ENCODE measurements around the gene SPEM3. TPM values are rescaled to one million over a fixed set of nuclear protein-coding genes. Genes with fewer than 3 reads are reported as not detected.

SPEM3 gene
- polyA plus RNA-seq, 3 donors from 2014 or later, result not detected

DNA sequence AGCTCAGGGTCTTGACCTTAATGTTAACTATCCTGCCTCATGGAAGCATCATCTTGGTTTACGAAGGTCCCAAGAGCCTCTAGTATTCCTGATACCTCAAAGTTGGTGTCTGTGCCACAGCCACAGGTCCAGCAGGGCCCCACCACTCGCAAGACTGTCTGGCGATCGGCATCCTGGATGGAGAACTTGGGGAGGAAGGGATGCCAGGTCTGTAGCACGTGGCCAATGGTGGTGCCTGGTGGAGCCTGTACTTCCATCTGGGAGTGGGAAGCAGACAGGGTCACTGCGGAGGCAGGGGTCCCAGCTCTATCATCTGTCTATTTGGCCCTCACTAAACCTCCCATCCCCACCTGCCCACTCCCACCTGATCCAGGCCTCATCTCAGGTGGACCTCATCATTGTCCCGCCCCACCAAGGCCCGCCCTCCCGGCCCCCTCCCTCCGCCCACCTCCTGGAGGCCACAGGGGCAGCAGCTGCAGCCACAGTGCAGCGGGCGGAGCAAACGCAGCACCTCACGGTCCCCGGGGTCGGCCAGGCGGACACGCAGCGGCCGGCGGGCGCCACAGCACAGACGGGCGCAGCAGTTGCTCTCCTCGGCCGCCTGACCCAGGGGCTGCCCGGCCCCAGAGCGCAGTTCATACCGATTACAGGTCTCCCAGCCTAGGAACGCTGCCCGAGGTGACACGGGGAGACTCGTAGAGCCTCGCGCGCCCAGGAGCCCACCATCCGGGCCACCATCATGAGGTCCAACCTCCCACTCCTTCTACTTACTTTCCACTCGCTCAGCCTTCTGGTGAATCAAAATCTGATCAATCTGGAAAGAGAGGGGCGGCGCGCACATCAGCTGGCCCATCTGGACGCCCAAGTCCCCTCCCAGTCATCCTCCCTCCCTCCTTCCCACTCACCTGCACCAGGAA, 35.7 kb upstream of the SPEM3 start:
- Mint-ChIP-seq H3K4me3 (peak overlapping the region; percentile 54 to 93 (median 66)), H3K36me3 (peaks cover 0 to 5% (median 0%) of the 10 kb centered on the region in 3 donors), H3K27ac (peak overlapping the region in 3 of 6 donors; percentile 8 to 74 (median 62)), H3K4me1 (peaks cover 11 to 13% of the 10 kb centered on the region in 2 donors), H3K9me3 (no peaks in the 10 kb centered on the region), H3K27me3 (ENCODE audit: low read depth in 3 of 3) (peaks cover 2 to 3% (median 2%) of the 10 kb centered on the region in 3 donors)
- DNase-seq, result no peak

DNA sequence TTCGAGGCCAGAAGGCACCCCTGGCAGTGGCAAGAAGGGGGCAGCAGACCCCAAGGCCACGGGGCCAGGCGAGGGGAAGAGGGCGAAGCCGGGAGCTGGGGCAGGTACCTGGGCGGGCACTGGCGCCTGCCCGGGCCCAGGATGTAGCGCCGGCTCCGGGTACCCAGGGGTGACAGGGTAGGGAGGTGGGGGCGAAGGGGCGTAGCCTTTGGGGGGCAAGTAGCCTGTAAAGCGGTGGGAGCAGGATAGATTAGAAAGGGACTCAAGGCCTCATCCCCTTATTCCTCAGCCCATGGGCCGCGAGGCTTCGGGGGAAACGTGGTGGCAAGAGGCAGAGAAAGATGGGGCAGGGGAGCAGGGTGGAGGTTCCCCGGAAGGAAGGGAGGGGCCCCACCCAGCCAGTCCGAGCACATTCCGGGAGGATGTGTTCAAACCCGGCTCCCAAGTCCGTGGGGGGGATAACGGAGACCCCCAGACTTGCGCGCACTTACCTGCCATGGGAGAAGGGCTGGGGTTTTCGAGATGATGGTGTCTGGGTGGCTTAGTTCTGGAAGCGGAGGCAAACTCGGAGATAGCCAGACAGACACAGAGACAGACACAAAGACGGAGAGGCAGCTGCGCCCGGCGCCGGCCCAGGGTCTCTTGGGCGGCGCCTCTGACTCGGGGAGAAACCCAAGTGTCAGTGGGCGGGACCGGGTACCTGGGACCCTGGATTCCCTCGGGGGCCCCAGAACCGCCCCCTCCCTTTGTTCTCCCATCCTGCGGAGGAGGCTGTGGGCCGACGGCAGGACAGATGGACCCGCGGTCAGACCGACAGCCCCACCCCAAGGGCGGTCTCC, 34.8 kb upstream of the SPEM3 start:
- DNase-seq, result peak in 1 of 3 donors; percentile 73
- Mint-ChIP-seq H3K27me3 (ENCODE audit: low read depth in 3 of 3) (peaks cover 2 to 3% (median 2%) of the 10 kb centered on the region in 3 donors), H3K36me3 (peaks cover 0 to 5% (median 0%) of the 10 kb centered on the region in 3 donors), H3K27ac (peak overlapping the region; percentile 82 to 95 (median 89)), H3K4me1 (peaks cover 11 to 13% of the 10 kb centered on the region in 2 donors), H3K4me3 (peak overlapping the region; percentile 87 to 93 (median 91)), H3K9me3 (no peaks in the 10 kb centered on the region)

DNA sequence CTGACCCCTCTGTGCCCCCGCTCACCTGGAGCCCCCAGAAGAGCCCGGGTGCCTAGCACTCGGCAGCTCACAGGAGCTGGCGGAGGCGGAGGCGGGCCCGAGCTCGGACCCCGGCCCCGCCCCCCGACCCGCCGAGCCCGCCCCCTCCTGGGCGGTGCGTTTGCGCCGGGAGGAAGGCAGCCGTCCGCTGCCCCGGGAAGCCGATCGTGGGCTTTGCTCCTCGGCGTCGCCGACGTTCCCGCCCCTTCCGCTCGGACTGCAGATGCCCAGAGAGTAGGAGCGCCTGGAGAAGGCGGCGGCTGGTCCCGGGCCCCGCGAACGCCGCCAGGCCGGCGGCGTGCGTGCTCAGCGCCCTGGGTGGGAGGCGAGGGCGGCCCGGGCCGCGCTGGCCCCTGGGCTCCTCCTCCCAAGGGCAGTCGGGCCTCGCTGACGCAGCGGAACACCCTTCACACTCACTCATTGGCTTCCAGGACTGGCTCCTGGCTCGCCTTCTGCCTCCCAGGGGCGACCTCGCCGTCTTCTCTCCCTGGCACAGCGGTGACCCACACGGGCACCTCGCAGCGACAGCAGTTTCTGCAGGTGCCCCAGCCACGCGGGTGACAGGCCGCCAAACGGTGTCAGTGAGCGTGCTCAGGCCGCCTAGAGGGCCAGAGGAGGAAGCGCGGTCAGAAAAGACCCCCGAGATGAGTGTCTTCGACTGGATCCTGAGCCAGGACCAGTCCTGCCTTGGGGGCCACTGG, 34.0 kb upstream of the SPEM3 start, which contains the start of gene PLSCR3:
PLSCR3 (minus strand) TSS at position 74 of the 740 bp plus-strand sequence. CDS start 415 bp downstream, outside the sequence.
- peaks cover 2 to 3% (median 2%) of the 10 kb centered on the region in 3 donors for H3K27me3 Mint-ChIP-seq (ENCODE audit: low read depth in 3 of 3)

DNA sequence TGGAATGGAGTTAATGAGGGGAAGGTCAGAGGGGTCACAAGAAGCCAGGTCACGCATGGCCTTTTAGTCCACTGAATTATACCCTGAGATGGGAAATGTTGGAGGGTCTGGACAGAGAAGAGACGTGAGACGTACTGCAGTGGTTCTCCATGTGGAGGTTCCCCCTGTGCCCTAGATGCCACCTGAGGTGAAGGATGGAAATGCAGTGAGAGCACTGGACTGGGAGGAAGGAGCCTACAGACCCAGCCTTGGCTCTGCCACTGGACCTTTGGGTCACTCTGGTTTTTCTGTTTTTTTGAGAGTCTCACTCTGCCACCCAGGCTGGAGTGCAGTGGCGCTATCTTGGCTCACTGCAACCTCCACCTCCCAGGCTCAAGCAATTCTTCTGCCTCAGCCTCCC, 32.5 kb upstream of the SPEM3 start:
- Mint-ChIP-seq H3K9me3 (no peaks in the 10 kb centered on the region), H3K4me1 (peaks cover 11 to 15% of the 10 kb centered on the region in 2 donors), H3K27ac (peak overlapping the region in 1 of 6 donors; percentile 28), H3K27me3 (ENCODE audit: low read depth in 3 of 3) (peaks cover 2 to 3% (median 2%) of the 10 kb centered on the region in 3 donors), H3K4me3 (peak overlapping the region in 3 of 5 donors; percentile 12 to 61 (median 22)), H3K36me3 (no peaks in the 10 kb centered on the region)
- no peak for DNase-seq

More for the DNA sequence above, 34.0 kb upstream of the SPEM3 start, which contains the start of gene PLSCR3:
- peak; percentile 83 to 86 (median 86) for DNase-seq
- Mint-ChIP-seq H3K4me3 (peak within 1 kb of the TSS; percentile 90 to 96 (median 94)), H3K4me1 (peaks cover 11 to 14% of the 10 kb centered on the region in 2 donors), H3K9me3 (no peaks in the 10 kb centered on the region), H3K36me3 (peaks cover 0 to under 1% (median 0%) of the 10 kb centered on the region in 3 donors), H3K27ac (peak within 1 kb of the TSS; percentile 86 to 95 (median 92))

DNA sequence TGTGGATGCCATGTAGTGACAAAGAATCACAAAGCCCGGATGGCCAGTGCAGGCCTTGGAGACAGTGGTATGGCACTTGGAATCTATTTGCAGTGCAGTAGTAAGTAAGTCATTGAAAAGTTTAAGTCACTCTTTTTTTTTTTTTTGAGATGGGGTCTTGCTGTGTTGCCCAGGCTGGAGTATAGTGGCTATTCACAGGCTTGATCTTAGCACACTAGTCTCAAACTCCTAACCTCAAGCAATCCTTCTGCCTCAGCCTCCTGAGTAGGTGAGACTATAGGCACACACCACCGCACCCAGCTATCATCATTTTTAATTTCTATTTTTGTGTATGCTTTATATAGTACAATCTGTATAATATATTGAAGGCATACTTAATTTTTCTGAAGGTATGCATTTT, 30.0 kb upstream of the SPEM3 start:
- peaks cover 2 to 3% (median 2%) of the 10 kb centered on the region in 3 donors for H3K27me3 Mint-ChIP-seq (ENCODE audit: low read depth in 3 of 3)
- H3K4me3 Mint-ChIP-seq, result no peak overlapping the region
- no peaks in the 10 kb centered on the region for H3K36me3 Mint-ChIP-seq
- peaks cover 19 to 23% of the 10 kb centered on the region in 2 donors for H3K4me1 Mint-ChIP-seq
- no peak for DNase-seq
- no peak overlapping the region for H3K27ac Mint-ChIP-seq
- no peaks in the 10 kb centered on the region for H3K9me3 Mint-ChIP-seq

DNA sequence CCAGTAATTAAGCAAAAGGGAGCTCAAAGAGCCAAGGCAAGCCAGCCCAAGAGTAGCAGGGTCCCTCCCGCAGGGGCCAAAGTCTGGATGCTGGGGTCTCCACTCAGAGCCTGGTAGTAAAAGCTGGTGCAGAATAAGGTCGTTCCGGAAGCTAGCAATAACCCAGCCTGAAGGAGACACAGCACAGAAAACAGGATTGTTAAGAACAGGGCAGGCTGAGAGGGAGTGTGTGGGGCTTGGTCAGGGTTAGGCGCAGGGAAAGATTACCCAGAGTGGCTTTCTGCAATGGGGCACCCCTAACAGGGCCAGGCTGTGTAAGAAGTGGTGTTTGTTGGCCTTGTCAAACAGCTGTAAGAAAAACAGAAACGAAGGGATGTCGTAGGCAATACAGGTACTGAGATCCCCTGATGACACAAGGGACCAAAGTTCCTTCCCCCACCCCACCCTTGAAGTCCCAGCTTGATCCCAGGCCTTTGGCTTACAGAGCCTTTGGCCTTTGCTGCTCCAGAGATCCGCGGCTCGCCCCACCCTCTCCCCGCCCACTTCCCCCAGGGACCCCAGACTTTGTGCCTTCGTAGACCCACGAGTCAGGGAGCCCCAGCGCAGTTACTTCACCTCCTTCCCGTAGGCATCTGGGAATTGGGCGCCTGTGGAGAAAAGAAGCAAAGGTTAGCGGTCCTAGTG, 25.5 kb upstream of the SPEM3 start:
- Mint-ChIP-seq H3K36me3 (no peaks in the 10 kb centered on the region), H3K4me3 (peak overlapping the region; percentile 94 to 96 (median 95)), H3K27me3 (ENCODE audit: low read depth in 3 of 3) (peaks cover 6 to 9% (median 7%) of the 10 kb centered on the region in 3 donors), H3K4me1 (peaks cover 12 to 23% of the 10 kb centered on the region in 2 donors), H3K9me3 (no peaks in the 10 kb centered on the region), H3K27ac (peak overlapping the region; percentile 77 to 99 (median 97))
- DNase-seq, result no peak

DNA sequence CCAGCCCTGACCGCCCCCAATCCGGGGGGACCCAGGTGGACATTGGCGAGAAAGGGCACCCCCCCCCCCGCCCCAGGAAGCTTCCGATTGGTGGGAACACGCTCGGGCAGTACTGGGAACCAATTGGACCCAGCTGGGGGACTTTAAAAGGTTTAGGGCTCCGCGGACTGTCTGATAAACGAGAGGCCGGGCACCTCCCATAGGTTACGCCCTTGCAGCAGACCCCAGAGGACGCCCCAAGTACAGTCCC, 25.0 kb upstream of the SPEM3 start:
- Mint-ChIP-seq H3K4me1 (peaks cover 12 to 23% of the 10 kb centered on the region in 2 donors), H3K9me3 (no peaks in the 10 kb centered on the region), H3K27me3 (ENCODE audit: low read depth in 3 of 3) (peaks cover 6 to 9% (median 7%) of the 10 kb centered on the region in 3 donors), H3K36me3 (no peaks in the 10 kb centered on the region), H3K4me3 (peak overlapping the region; percentile 94 to 96 (median 95)), H3K27ac (peak overlapping the region; percentile 77 to 99 (median 98))
- no peak for DNase-seq

DNA sequence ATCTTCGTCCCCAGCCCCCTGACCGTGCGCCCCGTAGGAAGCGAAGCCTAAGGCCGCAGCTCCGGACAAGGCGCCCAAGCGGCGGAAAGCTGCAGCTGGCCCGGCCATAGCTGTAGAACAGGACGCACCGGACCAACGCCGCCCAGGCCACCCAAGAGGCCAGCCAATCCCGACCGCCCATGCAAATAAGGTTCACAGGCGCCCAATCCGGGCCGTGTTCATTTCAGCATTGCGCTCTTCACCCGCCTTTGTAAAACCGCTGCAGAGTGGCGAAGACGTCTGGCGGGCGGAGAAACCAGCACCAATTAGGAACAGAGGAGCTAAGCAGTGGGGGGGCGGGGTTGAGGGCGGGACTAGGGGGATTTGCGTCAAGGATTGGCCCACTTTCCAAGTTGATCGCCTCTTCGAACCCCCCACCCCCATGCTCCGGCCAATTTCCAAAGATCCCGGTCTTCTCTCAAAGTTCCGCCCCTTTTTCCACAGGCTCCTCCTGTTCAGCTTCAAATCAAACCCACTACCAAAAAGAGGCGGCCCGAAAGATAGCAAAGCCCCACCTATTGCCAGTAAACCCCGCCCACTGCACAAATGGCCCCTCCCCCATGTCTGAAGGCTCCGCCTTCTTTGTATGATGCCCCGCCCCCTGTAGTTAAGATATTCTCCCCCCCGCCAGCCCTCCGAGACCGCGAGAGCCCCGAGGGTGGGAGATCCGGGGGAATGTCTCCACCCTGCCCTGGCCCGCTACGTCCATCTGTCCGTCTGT, 24.5 kb upstream of the SPEM3 start, which contains the start of gene TMEM256:
TMEM256 (minus strand) TSS at position 121 of the 760 bp plus-strand sequence; CDS start at position 108, 13 bp downstream.
- Mint-ChIP-seq H3K4me1 (peaks cover 12 to 23% of the 10 kb centered on the region in 2 donors), H3K36me3 (no peaks in the 10 kb centered on the region), H3K27ac (peak within 1 kb of the TSS; percentile 85 to 99 (median 98)), H3K27me3 (ENCODE audit: low read depth in 3 of 3) (peaks cover 6 to 9% (median 7%) of the 10 kb centered on the region in 3 donors), H3K9me3 (no peaks in the 10 kb centered on the region), H3K4me3 (peak within 1 kb of the TSS; percentile 94 to 96 (median 95))
- DNase-seq, result peak; percentile 95 to 96 (median 96)

DNA sequence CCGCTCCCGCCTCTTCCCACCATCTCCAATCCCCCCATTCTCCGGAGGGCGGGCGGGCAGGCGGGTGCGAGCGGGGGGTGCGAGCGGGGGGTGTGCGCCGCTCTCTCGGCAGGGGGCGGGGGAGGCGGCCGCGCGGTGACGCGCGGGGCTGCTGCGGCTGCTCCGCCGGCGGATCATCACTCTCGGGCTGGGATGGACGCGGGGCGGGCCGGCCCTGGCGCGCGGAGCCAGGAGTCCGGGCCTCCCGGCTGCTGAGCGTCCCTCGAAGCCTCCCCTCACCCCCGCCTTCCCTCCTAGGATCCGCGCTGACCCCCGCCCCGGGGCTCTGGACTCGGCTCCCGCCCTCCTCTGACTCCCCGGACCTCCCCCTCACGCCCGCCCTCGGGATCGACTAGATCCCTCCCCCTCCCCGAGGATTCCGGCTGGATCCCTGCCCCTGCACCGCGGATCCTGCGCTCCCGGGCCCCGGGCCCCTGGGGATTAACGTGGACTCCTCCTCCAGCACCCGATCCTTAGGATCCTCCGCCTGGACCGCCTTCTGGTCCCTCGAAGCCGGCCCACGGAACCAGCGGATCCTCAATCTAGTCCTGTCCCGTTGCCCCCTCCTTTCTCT, 23.8 kb upstream of the SPEM3 start:
- H3K4me1 Mint-ChIP-seq, result peaks cover 12 to 21% of the 10 kb centered on the region in 2 donors
- peak overlapping the region; percentile 94 to 96 (median 95) for H3K4me3 Mint-ChIP-seq
- H3K36me3 Mint-ChIP-seq, result no peaks in the 10 kb centered on the region
- peaks cover 0 to 2% (median 0%) of the 10 kb centered on the region in 6 donors for H3K9me3 Mint-ChIP-seq
- H3K27me3 Mint-ChIP-seq (ENCODE audit: low read depth in 3 of 3), result peaks cover 6 to 9% (median 7%) of the 10 kb centered on the region in 3 donors
- no peak for DNase-seq
- peak overlapping the region; percentile 85 to 99 (median 98) for H3K27ac Mint-ChIP-seq

DNA sequence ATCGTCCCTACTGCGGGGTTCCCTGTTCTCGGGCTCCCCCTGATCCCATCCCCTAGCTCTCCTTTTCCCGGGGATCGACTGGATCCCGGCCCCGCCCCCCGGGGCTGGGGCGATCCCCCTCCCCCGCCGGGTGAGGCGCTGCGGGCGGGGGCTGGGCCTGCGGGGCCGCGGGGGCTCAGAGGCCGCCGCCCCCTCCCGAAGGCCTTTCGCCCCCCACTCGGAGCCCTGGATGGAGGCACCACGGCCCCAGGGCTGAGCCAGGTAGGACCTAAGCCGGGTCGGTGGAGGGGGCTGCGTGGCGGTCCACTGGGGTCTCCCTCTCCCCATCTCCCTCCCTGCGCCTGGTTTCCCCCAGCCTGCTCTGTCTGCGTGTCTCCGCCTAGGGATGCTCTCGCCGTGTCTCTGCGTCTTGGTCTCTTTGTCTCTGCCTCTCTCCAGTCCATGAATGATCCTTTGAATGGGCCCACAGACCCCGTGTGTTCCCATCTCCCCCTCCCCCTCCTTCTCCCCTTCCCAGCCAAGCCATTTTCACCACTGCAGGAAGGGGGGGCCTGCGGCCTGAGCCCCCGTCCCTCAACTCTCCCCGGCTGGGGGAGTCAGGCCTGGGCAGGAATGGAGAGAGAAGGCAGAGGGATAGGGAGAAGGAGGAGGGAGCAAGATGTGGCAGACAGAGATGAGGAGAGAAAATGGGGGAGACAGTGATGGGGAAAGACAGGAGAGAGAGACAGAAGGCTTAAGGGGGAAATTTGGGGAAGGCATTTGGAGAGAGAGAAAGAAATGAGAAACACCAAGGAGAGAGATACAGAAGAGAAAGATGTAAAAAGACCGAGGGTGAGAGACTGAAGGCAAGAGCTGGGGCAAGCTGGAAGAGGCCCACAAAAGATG, 23.1 kb upstream of the SPEM3 start:
- peak overlapping the region in 5 of 6 donors; percentile 66 to 88 (median 79) for H3K27ac Mint-ChIP-seq
- H3K4me1 Mint-ChIP-seq, result peaks cover 12 to 21% of the 10 kb centered on the region in 2 donors
- H3K9me3 Mint-ChIP-seq, result peaks cover 0 to 2% (median 0%) of the 10 kb centered on the region in 6 donors
- peaks cover 6 to 13% (median 7%) of the 10 kb centered on the region in 3 donors for H3K27me3 Mint-ChIP-seq (ENCODE audit: low read depth in 3 of 3)
- no peak for DNase-seq
- no peaks in the 10 kb centered on the region for H3K36me3 Mint-ChIP-seq
- H3K4me3 Mint-ChIP-seq, result peak overlapping the region; percentile 74 to 85 (median 78)
